AG04449 (cell line): Measurements from ENCODE around the gene ABL2.

Experiments used
- CTCF ChIA-PET: fragments of 350-600 bp; formaldehyde crosslinking; extraction: SDS; loops from one replicate; lab custom pipeline; 2021; ENCODE audit warnings: antibody characterized with exemption; lab: Yijun Ruan, JAX
- POLR2A ChIA-PET: fragments of 400-600, 350-600 bp; formaldehyde crosslinking; extraction: SDS; loops from one replicate; lab custom pipeline; 2020; ENCODE audit warnings: antibody characterized with exemption, inconsistent platforms; lab: Yijun Ruan, JAX
- DNase-seq: peaks from one replicate; pipeline ENCODE4 v3.0.0-alpha.2; 2010; ENCODE audit warnings: low read depth, low spot score
- H3K4me3 ChIP-seq: 2 replicates; pipeline ENCODE4 v1.5.1; 2011; ENCODE audit warnings: low read depth, mild to moderate bottlenecking, control low read depth, low read length
- CTCF ChIP-seq: IDR thresholded peaks from one replicate; pipeline ENCODE4 v1.5.1; 2011; ENCODE audit warnings: mild to moderate bottlenecking, moderate library complexity, low read length, control low read depth, inconsistent platforms; ENCODE audit not compliant: insufficient read depth; ENCODE audit errors: missing control alignments

Gene ABL2

DNA sequence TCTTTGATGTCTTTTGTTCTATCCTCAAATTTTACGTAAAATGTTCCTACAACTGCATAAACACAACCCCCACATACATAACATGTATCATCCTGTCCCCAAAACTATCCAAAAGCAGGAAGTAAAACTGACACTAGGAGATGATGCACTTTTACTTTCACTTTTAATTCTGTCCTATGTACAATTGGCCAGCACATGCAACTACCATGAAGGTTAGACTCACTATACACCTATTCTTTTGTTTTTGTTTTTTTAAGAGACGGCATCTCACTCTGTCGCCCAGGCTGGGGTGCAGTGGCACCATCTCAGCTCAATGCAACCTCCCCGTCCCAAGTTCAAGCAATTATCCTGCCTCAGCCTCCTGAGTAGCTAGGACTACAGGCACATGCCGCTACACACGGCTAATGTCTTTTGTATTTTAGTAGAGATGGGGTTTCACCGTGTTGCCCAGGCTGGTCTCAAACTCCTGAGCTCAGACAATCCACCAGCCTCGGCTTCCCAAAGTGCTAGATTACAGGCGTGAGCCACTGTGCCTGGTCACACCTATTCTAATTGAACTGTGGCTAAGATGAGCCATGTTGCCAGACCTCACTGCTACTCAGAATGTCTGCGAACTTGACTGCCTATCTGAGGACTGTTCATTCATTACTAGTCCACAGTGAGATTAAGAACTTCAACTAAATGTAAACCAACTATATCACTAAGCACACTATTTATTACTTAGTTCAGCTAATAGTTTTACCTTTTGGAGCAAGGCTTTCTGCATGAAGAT, 99.6 kb downstream of the ABL2 start:
- POLR2A ChIA-PET, result no interaction called here

GRCh38 chr1:179128520-179128919, 101.0 kb downstream of the ABL2 start:
- no peak overlapping the region for H3K4me3 ChIP-seq
- no peak for TF ChIP-seq CTCF
- no peak for DNase-seq
- ChIA-PET POLR2A (no interaction called here), CTCF (no interaction called here)

More for the DNA sequence above, 99.6 kb downstream of the ABL2 start:
- no peak overlapping the region for H3K4me3 ChIP-seq
- CTCF ChIA-PET, result interaction anchor here (1.1 to 1.4 kb wide), 3 partner anchors 9 to 66 kb away, joined by 3 to 4 read pairs (median 3); no protein-coding TSS in a partner anchor
- no peak for DNase-seq
- no peak for TF ChIP-seq CTCF

DNA sequence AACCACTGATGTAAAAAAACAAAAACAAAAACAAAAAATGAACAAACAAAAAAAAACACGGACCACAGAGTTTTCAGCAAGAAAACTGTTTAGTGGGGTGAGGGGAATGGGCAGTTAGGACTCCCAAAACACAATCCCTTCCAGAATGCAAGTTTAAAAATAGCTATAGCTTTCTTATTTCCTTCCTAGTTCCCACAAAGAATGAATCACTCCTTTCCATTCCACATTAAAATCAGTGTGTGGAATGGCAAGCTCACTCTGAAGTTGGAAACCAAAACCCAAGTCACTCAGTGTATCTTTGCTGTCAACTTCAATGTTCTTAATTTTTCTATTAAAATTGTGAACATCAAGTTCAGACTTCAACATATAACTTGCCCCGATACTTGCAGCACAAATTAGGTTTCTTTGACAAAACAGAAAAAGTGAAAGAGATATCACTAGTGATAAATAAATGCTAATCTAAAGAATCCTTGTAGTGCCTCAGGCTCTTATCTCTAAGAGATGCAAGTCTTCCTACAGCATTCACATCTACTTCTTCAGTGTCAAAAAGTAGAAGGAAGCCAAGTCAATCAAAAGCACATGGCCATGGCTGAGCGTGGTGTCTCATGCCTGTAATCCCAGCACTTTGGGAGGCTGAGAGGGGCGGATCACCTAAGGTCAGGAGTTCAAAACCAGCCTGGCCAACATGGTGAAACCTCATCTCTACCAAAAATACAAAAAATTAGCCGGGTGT, 102.1 kb downstream of the ABL2 start:
- CTCF ChIA-PET, result interaction anchor here (0.9 kb wide), 1 partner anchor 10 kb away, joined by 3 read pairs; no protein-coding TSS in a partner anchor
- POLR2A ChIA-PET, result interaction anchor here (0.8 to 1.7 kb wide), 3 partner anchors 10 to 40 kb away, joined by 3 read pairs; no protein-coding TSS in a partner anchor
- DNase-seq, result no peak
- H3K4me3 ChIP-seq, result no peak overlapping the region
- no peak for TF ChIP-seq CTCF

- DNase-seq, result no peak
- ChIA-PET POLR2A (interaction anchor here (1.0 to 1.7 kb wide), 2 partner anchors 11 to 15 kb away, joined by 3 read pairs; no protein-coding TSS in a partner anchor), CTCF (interaction anchor here (0.8 to 1.6 kb wide), 5 partner anchors 9 to 166 kb away, joined by 3 to 6 read pairs (median 3); no protein-coding TSS in a partner anchor)
- no peak overlapping the region for H3K4me3 ChIP-seq
- no peak for TF ChIP-seq CTCF
These were observed 103.0 kb downstream of the ABL2 start for GRCh38 chr1:179126338-179127060.

- no peak overlapping the region for H3K4me3 ChIP-seq
- POLR2A ChIA-PET, result no interaction called here
- TF ChIP-seq CTCF, result no peak
- DNase-seq, result no peak
- CTCF ChIA-PET, result interaction anchor here (1.6 to 8.0 kb wide), 2 partner anchors 71 to 168 kb away, joined by 6 to 74 read pairs; no protein-coding TSS in a partner anchor
These were observed 104.6 kb downstream of the ABL2 start for GRCh38 chr1:179124873-179125272.
